Medulla oblongata (tissue), 1 donor: ENCODE measurements around the gene FUT8.

ENCODE experiments used
- DNase-seq: peaks from one replicate; pipeline ENCODE4 v3.0.0-alpha.2; 2015; ENCODE audit errors: extremely low spot score

FUT8 gene

GRCh38 chr14:65412032-65412846, at the start of gene FUT8:
Gene FUT8, plus strand, starts transcription at chr14:65412730. Its CDS starts 148,834 bp downstream, at chr14:65561564.
- DNase-seq = peak; percentile 95

- DNase-seq = no peak
Observed at GRCh38 chr14:65366802-65367565, 45.5 kb upstream of the FUT8 start.

- DNase-seq = no peak
Observed at GRCh38 chr14:65369560-65369959, 43.0 kb upstream of the FUT8 start.

GRCh38 chr14:65370801-65371248, 41.7 kb upstream of the FUT8 start:
- no peak for DNase-seq

- DNase-seq = no peak
Observed at GRCh38 chr14:65371784-65372183, 40.7 kb upstream of the FUT8 start.

GRCh38 chr14:65373016-65373670, 39.4 kb upstream of the FUT8 start:
- no peak for DNase-seq

- peak; percentile 90 for DNase-seq
Observed at GRCh38 chr14:65373671-65374039, 38.9 kb upstream of the FUT8 start.

- DNase-seq = no peak
Observed at GRCh38 chr14:65377576-65377975, 35.0 kb upstream of the FUT8 start.

- DNase-seq = peak; percentile 79
Observed at GRCh38 chr14:65382586-65382985, 29.9 kb upstream of the FUT8 start.

- no peak for DNase-seq
Observed at GRCh38 chr14:65387171-65387570, 25.4 kb upstream of the FUT8 start.

GRCh38 chr14:65387628-65388027, 24.9 kb upstream of the FUT8 start:
- no peak for DNase-seq

GRCh38 chr14:65392296-65392695, 20.2 kb upstream of the FUT8 start:
- DNase-seq = no peak

GRCh38 chr14:65396082-65396910, 16.2 kb upstream of the FUT8 start:
- DNase-seq = no peak

- no peak for DNase-seq
Observed at GRCh38 chr14:65403231-65403630, 9.3 kb upstream of the FUT8 start.

GRCh38 chr14:65408113-65408512, 4.4 kb upstream of the FUT8 start:
- no peak for DNase-seq

- no peak for DNase-seq
Observed at GRCh38 chr14:65410640-65411039, 1.9 kb upstream of the FUT8 start.

GRCh38 chr14:65411656-65412031, 886 bp upstream of the FUT8 start:
- DNase-seq = peak; percentile 98

- peak; percentile 50 for DNase-seq
Observed at GRCh38 chr14:65412856-65413738, 567 bp downstream of the FUT8 start.

- no peak for DNase-seq
Observed at GRCh38 chr14:65413739-65414045, 1.2 kb downstream of the FUT8 start.

GRCh38 chr14:65414961-65415589, 2.5 kb downstream of the FUT8 start:
- DNase-seq = peak; percentile 51
